Measurements from ENCODE around the gene ZYG11B.
"Not testable (repeated sequence)": the region's sequence is repeated elsewhere in the genome, so short reads cannot be mapped to it uniquely, and the experiment has no call there.

The ZYG11B gene

DNA sequence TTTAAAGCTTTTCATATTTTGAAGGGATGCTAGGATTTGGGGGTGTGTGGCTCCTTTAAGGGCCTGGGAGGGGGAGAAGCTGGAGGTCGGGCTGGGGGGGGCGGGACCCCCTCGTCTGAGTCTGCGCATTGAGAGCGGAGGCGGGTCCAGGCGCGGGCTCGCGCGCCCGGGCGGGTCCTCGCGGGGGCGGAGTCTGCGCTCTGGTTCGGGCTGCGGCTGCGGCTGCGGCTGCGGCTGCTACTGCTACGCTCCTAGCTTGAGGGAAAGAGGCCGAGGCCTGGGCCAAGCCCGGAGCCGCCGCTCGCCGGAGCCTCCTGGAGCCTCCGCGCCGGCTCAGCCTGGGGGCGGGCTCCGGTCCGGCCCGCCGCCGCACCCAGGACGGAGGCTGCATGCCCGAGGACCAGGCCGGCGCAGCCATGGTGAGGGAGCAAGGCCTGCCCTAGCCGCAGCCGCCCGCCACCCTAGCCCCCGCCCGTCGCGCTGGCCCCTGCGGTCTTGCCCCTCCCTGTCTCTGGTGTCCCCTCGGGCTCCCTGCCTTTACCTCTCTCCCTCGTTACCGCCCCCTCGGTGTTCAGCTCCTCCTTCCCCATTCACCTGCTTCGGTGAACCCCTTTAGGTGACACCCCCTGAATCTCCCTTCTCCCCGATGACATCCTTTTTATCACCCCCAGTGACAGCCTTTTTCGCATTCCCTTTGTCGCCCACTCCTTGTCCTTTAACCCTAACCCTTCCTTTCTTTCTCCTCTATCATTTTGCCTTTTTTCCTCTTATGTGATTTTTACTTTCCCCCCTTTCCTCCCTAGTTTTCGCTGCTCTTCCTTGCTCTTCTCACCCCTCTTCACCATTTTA lies at the start of gene ZYG11B:
Gene ZYG11B (plus strand): TSS at position 189 of the 849 bp plus-strand sequence. CDS start 201 bp downstream, at position 390.
- peak; percentile 61 to 69 for DNase-seq (ENCODE audit: low read depth in 2 of 2)

- DNase-seq (ENCODE audit: low read depth in 2 of 2) = no peak
Observed at GRCh38 chr1:52677076-52677806, 49.0 kb upstream of the ZYG11B start.

GRCh38 chr1:52679048-52679447 lies 47.2 kb upstream of the ZYG11B start:
- no peak for DNase-seq (ENCODE audit: low read depth in 2 of 2)

GRCh38 chr1:52679498-52679897 lies 46.8 kb upstream of the ZYG11B start:
- no peak for DNase-seq (ENCODE audit: low read depth in 2 of 2)

GRCh38 chr1:52680353-52680752 lies 45.9 kb upstream of the ZYG11B start:
- DNase-seq (ENCODE audit: low read depth in 2 of 2) = no peak

DNA sequence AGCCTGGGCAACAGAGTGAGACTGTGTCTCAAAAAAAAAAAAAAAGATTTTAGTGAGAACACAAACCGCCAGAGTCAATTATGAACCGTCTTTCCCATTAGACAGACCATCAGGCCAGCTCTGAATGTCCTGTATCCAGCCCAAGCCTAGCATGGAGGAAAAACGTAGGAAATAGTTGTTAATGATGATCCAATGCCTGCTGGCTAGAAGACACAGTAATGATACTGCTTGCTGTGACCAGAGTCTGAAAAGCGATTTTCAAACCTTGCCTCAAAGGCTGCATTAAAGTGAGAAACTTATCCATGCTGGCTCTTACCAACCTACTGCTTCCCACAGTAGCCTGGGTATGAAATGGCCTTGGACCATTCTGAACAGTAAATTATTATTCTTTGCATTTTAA lies 45.1 kb upstream of the ZYG11B start:
- DNase-seq (ENCODE audit: low read depth in 2 of 2) = no peak

DNA sequence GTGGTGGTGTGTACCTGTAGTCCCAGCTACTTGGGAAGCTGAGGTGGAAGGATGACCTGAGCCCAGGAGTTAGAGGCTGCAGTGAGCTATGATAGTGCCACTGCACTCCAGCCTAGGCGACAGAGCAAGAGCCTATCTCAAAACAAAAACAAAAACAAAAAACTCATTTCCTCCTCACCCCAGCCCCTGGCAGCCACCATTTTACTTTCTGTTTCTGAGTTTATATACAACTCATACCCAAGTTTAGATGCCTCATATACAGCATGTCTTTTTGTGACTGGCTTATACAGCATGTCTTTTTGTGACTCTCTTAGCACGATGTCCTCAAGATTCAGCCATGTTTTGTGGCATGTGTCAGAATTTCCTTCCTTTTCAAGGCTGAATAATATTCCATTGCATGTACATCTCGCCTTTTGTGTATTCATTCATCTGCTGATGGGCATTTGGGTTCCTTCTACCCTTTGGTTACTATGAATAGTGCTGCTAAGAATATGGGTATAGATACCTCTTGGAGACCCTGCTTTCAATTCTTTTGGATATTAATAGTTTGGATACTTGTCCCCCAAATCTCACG lies 42.8 kb upstream of the ZYG11B start:
- DNase-seq (ENCODE audit: low read depth in 2 of 2) = no peak

DNA sequence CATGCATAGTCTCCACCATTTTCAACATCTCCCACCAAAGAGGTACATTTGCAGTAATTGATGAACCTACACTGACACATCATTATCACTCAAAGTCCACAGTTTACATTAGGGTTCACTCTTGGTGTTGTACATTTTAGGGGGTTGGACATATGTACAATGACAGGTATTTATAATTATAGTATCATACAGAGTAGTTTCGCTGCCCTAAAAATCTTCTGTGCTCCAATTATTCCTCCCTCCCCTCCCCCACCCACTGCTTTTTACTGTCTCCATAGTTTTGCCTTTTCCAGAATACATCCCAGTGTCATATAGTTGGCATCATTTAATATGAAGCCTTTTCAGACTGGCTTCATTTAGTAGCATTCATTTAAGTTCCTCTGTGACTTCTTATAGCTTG lies 41.7 kb upstream of the ZYG11B start:
- DNase-seq (ENCODE audit: low read depth in 2 of 2) = no peak

- DNase-seq (ENCODE audit: low read depth in 2 of 2) = not testable (repeated sequence)
Observed at GRCh38 chr1:52686261-52686751, 39.9 kb upstream of the ZYG11B start.

- no peak for DNase-seq (ENCODE audit: low read depth in 2 of 2)
Observed at GRCh38 chr1:52686830-52687229, 39.4 kb upstream of the ZYG11B start.

GRCh38 chr1:52691821-52692220 lies 34.4 kb upstream of the ZYG11B start:
- DNase-seq (ENCODE audit: low read depth in 2 of 2) = no peak

- no peak for DNase-seq (ENCODE audit: low read depth in 2 of 2)
Observed at GRCh38 chr1:52692697-52693096, 33.6 kb upstream of the ZYG11B start.

- DNase-seq (ENCODE audit: low read depth in 2 of 2) = not testable (repeated sequence)
Observed at GRCh38 chr1:52693351-52693750, 32.9 kb upstream of the ZYG11B start.

DNA sequence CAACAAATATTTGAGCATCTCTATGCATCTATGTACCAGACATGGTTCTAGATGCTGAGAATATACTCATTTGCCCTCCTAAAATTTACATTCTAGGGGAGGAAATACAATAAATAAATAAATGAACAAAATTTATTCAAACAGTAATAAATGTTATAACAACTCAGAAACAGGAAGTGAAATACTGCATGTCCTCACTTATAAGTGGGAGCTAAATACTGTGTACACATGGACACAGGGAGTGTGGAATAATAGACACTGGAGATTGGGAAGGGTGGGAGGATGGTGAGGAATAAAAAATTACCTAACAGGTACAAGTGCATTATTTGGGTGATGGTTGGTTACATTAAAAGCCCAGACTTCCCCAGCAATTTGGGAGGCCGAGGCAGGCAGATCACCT lies 32.4 kb upstream of the ZYG11B start:
- DNase-seq (ENCODE audit: low read depth in 2 of 2) = no peak

DNA sequence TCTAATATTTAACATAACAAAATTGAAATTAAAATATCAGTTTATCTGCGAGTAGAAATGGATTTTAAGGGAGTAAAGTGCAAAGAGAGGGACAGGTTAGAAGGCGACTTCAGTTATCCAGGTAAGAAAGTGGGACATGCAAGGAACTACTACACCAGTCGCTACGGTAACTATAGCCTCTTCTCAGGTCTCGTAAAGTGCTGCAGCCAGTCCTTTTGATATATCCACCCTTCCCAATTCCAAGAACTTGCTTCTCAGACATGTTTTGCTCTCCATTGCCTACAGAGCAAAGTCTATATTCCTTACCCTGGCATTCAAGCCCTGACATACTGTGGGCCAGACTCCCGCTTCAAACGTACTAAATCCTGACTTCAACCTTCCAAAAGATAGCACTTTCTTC lies 30.6 kb upstream of the ZYG11B start:
- no peak for DNase-seq (ENCODE audit: low read depth in 2 of 2)

DNA sequence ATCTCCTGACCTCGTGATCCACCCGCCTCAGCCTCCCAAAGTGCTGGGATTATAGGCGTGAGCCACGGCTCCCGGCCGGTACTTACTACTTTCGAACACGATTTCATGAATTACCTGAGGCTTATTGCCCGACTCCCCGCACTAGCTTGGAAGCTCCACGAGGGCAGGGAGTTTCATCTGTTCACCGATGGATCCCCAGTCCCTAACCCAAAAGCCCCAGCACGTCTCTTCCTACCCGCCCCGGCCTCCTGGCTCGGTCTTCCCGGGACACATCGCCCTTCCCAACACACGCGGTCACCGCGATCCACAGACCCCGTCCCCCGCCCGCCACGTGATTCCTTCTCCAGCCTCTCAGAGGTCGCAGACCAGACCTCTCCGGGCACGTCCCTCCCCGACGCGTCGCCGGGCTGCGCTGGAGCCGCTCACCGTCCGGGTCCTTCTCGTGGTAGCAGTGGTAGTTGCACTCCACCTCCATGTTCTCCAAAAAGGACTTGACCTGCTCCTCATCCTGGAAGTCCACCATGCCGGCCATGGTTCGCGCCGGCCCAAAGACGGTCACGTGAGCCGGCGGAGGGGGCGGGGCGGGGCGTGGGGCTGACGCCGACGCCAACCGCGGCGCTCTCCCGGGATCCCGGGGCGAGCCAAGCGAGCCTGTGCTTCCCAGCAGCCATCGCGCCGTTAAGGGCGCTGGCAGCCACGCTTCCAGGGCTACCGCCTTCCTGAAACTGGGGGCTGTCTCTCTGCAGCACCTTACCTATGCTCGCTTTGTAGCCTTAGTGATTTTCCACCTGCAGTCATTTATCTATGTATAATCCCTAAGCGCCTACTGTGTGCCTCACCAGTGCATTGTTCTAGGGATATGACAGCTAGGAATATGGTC lies 28.2 kb upstream of the ZYG11B start, which contains the start of gene COA7:
Gene COA7 (minus strand): TSS at position 553 of the 880 bp plus-strand sequence. CDS start 21 bp downstream, at position 532.
- DNase-seq (ENCODE audit: low read depth in 2 of 2) = peak; percentile 55 to 56

GRCh38 chr1:52702886-52703787 lies 23.1 kb upstream of the ZYG11B start:
- DNase-seq (ENCODE audit: low read depth in 2 of 2) = peak in 1 of 2 experiments; percentile 26

GRCh38 chr1:52706136-52706670 lies 20.1 kb upstream of the ZYG11B start:
- DNase-seq (ENCODE audit: low read depth in 2 of 2) = no peak

DNA sequence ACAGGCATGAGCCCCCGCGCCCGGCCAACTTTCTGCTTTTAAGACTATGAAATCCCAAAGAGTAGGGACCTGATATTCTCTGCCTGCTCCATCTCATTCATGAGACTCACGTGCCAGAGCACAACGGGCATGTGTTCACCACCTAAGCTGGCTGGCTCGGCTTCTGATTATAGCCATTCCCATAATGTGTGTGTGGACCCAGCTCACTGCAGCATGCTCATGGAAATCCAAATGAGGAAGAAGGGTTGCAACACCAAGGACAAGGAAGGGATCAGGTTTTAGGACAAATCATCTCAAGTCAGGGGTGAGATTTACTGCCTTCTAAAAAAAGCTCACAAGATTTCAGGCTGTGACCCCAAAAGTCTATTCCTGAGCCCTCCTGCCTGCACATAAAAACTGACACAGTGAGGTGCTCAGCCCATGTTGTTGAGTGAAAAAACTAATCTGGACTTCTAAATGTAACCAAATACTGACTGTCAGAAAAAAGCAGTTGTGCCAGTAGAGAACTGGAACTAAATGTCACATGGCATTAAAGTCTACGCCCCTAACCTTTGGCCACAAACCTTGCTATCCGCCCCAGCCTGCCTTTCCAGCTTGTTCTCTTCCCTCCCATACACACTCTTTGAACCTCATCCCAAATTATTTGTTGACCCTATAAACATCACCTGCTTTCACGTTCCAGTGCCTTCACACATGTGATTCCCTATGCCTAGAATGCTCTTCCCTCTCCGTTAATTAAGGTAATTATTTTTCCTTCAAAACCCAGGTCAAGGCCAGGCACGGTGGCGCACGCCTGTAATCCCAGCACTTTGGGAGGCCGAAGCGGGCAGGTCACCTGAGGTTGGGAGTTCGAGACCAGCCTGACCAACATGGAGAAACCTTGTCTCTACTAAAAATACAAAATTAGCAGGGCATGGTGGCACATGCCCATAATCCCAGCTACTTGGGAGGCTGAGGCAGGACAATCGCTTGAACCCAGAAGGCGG lies 19.0 kb upstream of the ZYG11B start:
- no peak for DNase-seq (ENCODE audit: low read depth in 2 of 2)
